ACHN (cell line): ENCODE data around the gene PRKCH.

Experiments
- DNase-seq: peaks from one replicate; pipeline ENCODE4 v3.0.0-alpha.2; 2015
- in situ Hi-C: cut with HindIII; loops from 2 replicates; pipeline ENCODE4 v1.10.0; 2017; ENCODE audit warnings: low sequenced_read_pairs, low pct_ligation_motif_present, low pct_unique_long_range_greater_than_20kb

PRKCH gene

GRCh38 chr14:61555056-61555838 is 233.9 kb downstream of the PRKCH start:
- in situ Hi-C loops, result no loop called here

GRCh38 chr14:61556455-61556854 is 235.1 kb downstream of the PRKCH start:
- DNase-seq, result no peak
- in situ Hi-C loops, result no loop called here

More at GRCh38 chr14:61555056-61555838, 233.9 kb downstream of the PRKCH start:
- DNase-seq, result no peak

GRCh38 chr14:61557262-61557661 is 235.9 kb downstream of the PRKCH start:
- no peak for DNase-seq
- in situ Hi-C loops, result no loop called here

- in situ Hi-C loops, result no loop called here
- DNase-seq, result no peak
Measured at GRCh38 chr14:61557854-61558253, 236.5 kb downstream of the PRKCH start.

- DNase-seq, result no peak
- in situ Hi-C loops, result no loop called here
Measured at GRCh38 chr14:61558271-61558670, 236.9 kb downstream of the PRKCH start.

- in situ Hi-C loops, result no loop called here
- DNase-seq, result peak; percentile 94
Measured at GRCh38 chr14:61559641-61560201, 238.3 kb downstream of the PRKCH start.

- in situ Hi-C loops, result no loop called here
- DNase-seq, result peak; percentile 18
Measured at GRCh38 chr14:61560323-61560722, 238.9 kb downstream of the PRKCH start.

- in situ Hi-C loops, result no loop called here
- peak; percentile 80 for DNase-seq
Measured at GRCh38 chr14:61561104-61561503, 239.7 kb downstream of the PRKCH start.

GRCh38 chr14:61561657-61562276 is 240.4 kb downstream of the PRKCH start:
- in situ Hi-C loops, result no loop called here
- peak; percentile 98 for DNase-seq

- in situ Hi-C loops, result no loop called here
- peak; percentile 97 for DNase-seq
Measured at GRCh38 chr14:61562321-61563161, 241.2 kb downstream of the PRKCH start.

GRCh38 chr14:61563162-61563511 is 241.8 kb downstream of the PRKCH start:
- in situ Hi-C loops, result no loop called here
- DNase-seq, result no peak

- in situ Hi-C loops, result no loop called here
- peak; percentile 16 for DNase-seq
Measured at GRCh38 chr14:61563880-61564617, 242.7 kb downstream of the PRKCH start.

- peak; percentile 92 for DNase-seq
- in situ Hi-C loops, result no loop called here
Measured at GRCh38 chr14:61564618-61565091, 243.3 kb downstream of the PRKCH start.

GRCh38 chr14:61565181-61565580 is 243.8 kb downstream of the PRKCH start:
- no peak for DNase-seq
- in situ Hi-C loops, result no loop called here

GRCh38 chr14:61565836-61566536 is 244.6 kb downstream of the PRKCH start:
- no peak for DNase-seq
- in situ Hi-C loops, result no loop called here

GRCh38 chr14:61566537-61567225 is 245.3 kb downstream of the PRKCH start:
- DNase-seq, result peak; percentile 31
- in situ Hi-C loops, result no loop called here

- in situ Hi-C loops, result no loop called here
- no peak for DNase-seq
Measured at GRCh38 chr14:61567838-61568571, 246.6 kb downstream of the PRKCH start.
